A549 (cell line): ENCODE data around the gene C15orf39. TPM values are rescaled to one million over a fixed set of nuclear protein-coding genes. Genes with fewer than 3 reads are reported as not detected.

Experiments
- ATAC-seq, 2 experiments: fragments of 200-7000 bp in 1 of 2; fragments of >200 bp in 1 of 2; cut with Nextera tagmentation in 1 of 2; cut with Tn5 transposase in 1 of 2; 3 replicates each; pipeline versions ENCODE4 v1.8.0 to v1.9.1; 2018 to 2020; ENCODE audit warnings: mild to moderate bottlenecking in 1 of 2, moderate library complexity in 1 of 2
- CTCF ChIA-PET: fragments of 300-600 bp; sonication (Branson Sonifier 250); formaldehyde crosslinking; extraction: SDS; loops from one replicate; lab custom pipeline; 2021; ENCODE audit warnings: antibody characterized with exemption, inconsistent platforms; lab: Yijun Ruan, JAX
- POLR2A ChIA-PET: fragments of 350-600 bp; formaldehyde crosslinking; extraction: SDS; loops from one replicate; lab custom pipeline; 2021; ENCODE audit warnings: antibody characterized with exemption, inconsistent platforms; lab: Yijun Ruan, JAX
- DNase-seq, 2 experiments: peaks; one replicate each; pipeline versions ENCODE4 v3.0.0 to v3.0.0-alpha.2; 2011 to 2016; ENCODE audit warnings: low read depth in 1 of 2, low spot score in 1 of 2
- FAIRE-seq: peaks from 2 replicates; lab custom pipeline; 2011; peaks lifted over from hg19 to GRCh38; lab: Jason Lieb, UNC
- H3K27ac ChIP-seq, 2 experiments: fragments of >200 bp; sonication (Bioruptor Twin); formaldehyde crosslinking; 3 replicates each; pipeline ENCODE4 v1.5.1; 2016 to 2017
- H3K4me1 ChIP-seq: fragments of >200 bp; sonication (Bioruptor Twin); formaldehyde crosslinking; 3 replicates; pipeline ENCODE4 v1.6.1; 2016
- H3K4me2 ChIP-seq: fragments of >200 bp; sonication (Bioruptor Twin); formaldehyde crosslinking; 3 replicates; pipeline ENCODE4 v1.6.1; 2016
- H3K4me3 ChIP-seq: fragments of >200 bp; sonication (Bioruptor Twin); formaldehyde crosslinking; 3 replicates; pipeline ENCODE4 v1.5.1; 2016
- H3K9me3 ChIP-seq: fragments of >200 bp; sonication (Bioruptor Twin); formaldehyde crosslinking; 3 replicates; pipeline ENCODE4 v1.6.1; 2016
- BCL3 ChIP-seq: fragments of >200 bp; sonication (Bioruptor Twin); formaldehyde crosslinking; IDR thresholded peaks from 3 replicates; pipeline ENCODE4 v1.6.1; 2016
- CBX8 ChIP-seq: fragments of 200-600 bp; sonication (generic); IDR thresholded peaks from 2 replicates; pipeline ENCODE4 v1.6.1; 2016
- EHF ChIP-seq: fragments of 250-450 bp; sonication (Bioruptor Pico); IDR thresholded peaks from 2 replicates; pipeline ENCODE4 v1.5.0; 2020; ENCODE audit warnings: mild to moderate bottlenecking
- FOSL2 ChIP-seq, 2 experiments: fragments of 450-650 bp in 1 of 2; fragments of >200 bp in 1 of 2; sonication (Bioruptor Twin) in 1 of 2; formaldehyde crosslinking; IDR thresholded peaks; 2 replicates each; pipeline versions ENCODE4 v1.5.0 to v1.6.1; 2016 to 2020; ENCODE audit warnings: mild to moderate bottlenecking in 1 of 2, moderate library complexity in 1 of 2
- HES2 ChIP-seq: fragments of >200 bp; sonication (Bioruptor Twin); formaldehyde crosslinking; IDR thresholded peaks from 2 replicates; pipeline ENCODE4 v1.6.1; 2016
- HOXB13 ChIP-seq: fragments of 250-450 bp; sonication (Bioruptor Pico); IDR thresholded peaks from 2 replicates; pipeline ENCODE4 v1.5.0; 2020; ENCODE audit warnings: low read depth, mild to moderate bottlenecking, moderate library complexity
- JUNB ChIP-seq: fragments of >200 bp; sonication (Bioruptor Twin); formaldehyde crosslinking; IDR thresholded peaks from 2 replicates; pipeline ENCODE4 v1.6.1; 2016
- KDM1A ChIP-seq: fragments of 200-600 bp; sonication (generic); IDR thresholded peaks from 2 replicates; pipeline ENCODE4 v1.6.1; 2016; ENCODE audit warnings: low read depth, mild to moderate bottlenecking
- KDM5A ChIP-seq: fragments of 200-600 bp; sonication (generic); IDR thresholded peaks from 2 replicates; pipeline ENCODE4 v1.6.1; 2016; ENCODE audit warnings: antibody characterized with exemption, mild to moderate bottlenecking
- MAZ ChIP-seq: fragments of 150-350 bp; IDR thresholded peaks from 2 replicates; pipeline ENCODE4 v1.6.1; 2014; ENCODE audit warnings: antibody characterized with exemption, low read depth, low read length, borderline replicate concordance
- MYC ChIP-seq: IDR thresholded peaks from 2 replicates; pipeline ENCODE4 v1.6.1; 2012; ENCODE audit warnings: mild to moderate bottlenecking, inconsistent platforms, low read length, improper control_type of control experiment, borderline replicate concordance
- NPAS2 ChIP-seq: fragments of 250-450 bp; sonication (Bioruptor Pico); IDR thresholded peaks from 2 replicates; pipeline ENCODE4 v1.8.0; 2022; ENCODE audit warnings: mild to moderate bottlenecking, moderate library complexity, borderline replicate concordance
- RCOR1 ChIP-seq: fragments of 150-350 bp; IDR thresholded peaks from 2 replicates; pipeline ENCODE4 v1.6.1; 2014; ENCODE audit warnings: antibody characterized with exemption, low read length, low read depth
- SMC3 ChIP-seq: fragments of >200 bp; sonication (Bioruptor Twin); formaldehyde crosslinking; IDR thresholded peaks from 3 replicates; pipeline ENCODE4 v1.6.1; 2018; ENCODE audit warnings: inconsistent platforms
- SREBF2 ChIP-seq: fragments of 450-650 bp; IDR thresholded peaks from 2 replicates; pipeline ENCODE4 v1.6.1; 2014; ENCODE audit warnings: mild to moderate bottlenecking, moderate library complexity
- ZC3H11A ChIP-seq: fragments of 450-650 bp; IDR thresholded peaks from 2 replicates; pipeline ENCODE4 v1.6.1; 2014; ENCODE audit warnings: antibody characterized with exemption, mild to moderate bottlenecking
- ZFP36 ChIP-seq: fragments of 450-650 bp; IDR thresholded peaks from 2 replicates; pipeline ENCODE4 v1.6.1; 2014; ENCODE audit warnings: borderline replicate concordance; ENCODE audit not compliant: partially characterized antibody
- ZNF302 ChIP-seq: fragments of 250-450 bp; sonication (Bioruptor Pico); IDR thresholded peaks from 2 replicates; pipeline ENCODE4 v1.9.0; 2021; ENCODE audit warnings: inconsistent platforms, mild to moderate bottlenecking, moderate library complexity
- ZSCAN20 ChIP-seq: fragments of 250-450 bp; sonication (Bioruptor Pico); IDR thresholded peaks from 2 replicates; pipeline ENCODE4 v1.8.0; 2022; ENCODE audit warnings: mild to moderate bottlenecking, moderate library complexity
- WGBS: methylation state at CpG from one replicate; pipeline ENCODE4 v1.1.6; 2017; ENCODE audit errors: missing lambda C conversion rate; 5-methylcytosine and 5-hydroxymethylcytosine counted together
- polyA plus RNA-seq, 4 experiments: library from polyadenylated mRNA; depleted of rRNA in 3 of 4; stranded (reverse); fragments of >200 nt; fragmentation: RNase III in 1 of 4; extraction: RNeasy Plus Mini Kit Qiagen cat#74134 plus additional on column Dnase treatment in 1 of 4; gene quantifications; 2 replicates in 3 of 4; 3 replicates in 1 of 4; pipeline ENCODE4 v1.2.3, GENCODE V29; 2011 to 2017
- TF ChIP-seq, protein P1 (sequence below): fragments of >200 bp; sonication (Bioruptor Twin); formaldehyde crosslinking; IDR thresholded peaks from 3 replicates; pipeline ENCODE4 v1.5.1; 2016
- TF ChIP-seq, protein P2 (sequence below): fragments of 450-650 bp; IDR thresholded peaks from 2 replicates; pipeline ENCODE4 v1.6.1; 2014; ENCODE audit warnings: antibody characterized with exemption

The C15orf39 gene
- polyA plus RNA-seq, 2 of the 4 experiments (the other 2 are of a cell fraction), result 5.7 to 16.7 TPM

- Histone ChIP-seq H3K4me1 (no peaks in the 10 kb centered on the region), H3K4me3 (no peak overlapping the region), H3K4me2 (no peak overlapping the region), H3K27ac (no peak overlapping the region), H3K9me3 (no peaks in the 10 kb centered on the region)
- TF ChIP-seq SREBF2 (no peak), JUNB (no peak), HOXB13 (CRISPR knock-in tag) (no peak), ZFP36 (no peak), MYC (no peak), CBX8 (no peak), HES2 (no peak), EHF (CRISPR knock-in tag) (no peak), ZSCAN20 (CRISPR knock-in tag) (no peak), KDM1A (no peak), FOSL2 (IDR thresholded peaks at IDR 0.05) (no peak), FOSL2 (CRISPR knock-in tag; IDR thresholded peaks at IDR 0.05) (no peak), BCL3 (no peak), ZC3H11A (no peak)
- POLR2A ChIA-PET, result interaction anchor here (0.6 kb wide), 1 partner anchor 793 kb away, joined by 4 read pairs; no protein-coding TSS in a partner anchor
- FAIRE-seq (no peak), DNase-seq (no peak), ATAC-seq (no peak)
- 89% methylated on average over 5 of the region's 6 CpGs for WGBS
- CTCF ChIA-PET, result interaction anchor here (0.6 to 2.1 kb wide), 6 partner anchors 8 to 238 kb away, joined by 3 to 7 read pairs (median 4); no protein-coding TSS in a partner anchor
Measured at GRCh38 chr15:75188499-75188898, 13.2 kb upstream of the C15orf39 start.

DNA sequence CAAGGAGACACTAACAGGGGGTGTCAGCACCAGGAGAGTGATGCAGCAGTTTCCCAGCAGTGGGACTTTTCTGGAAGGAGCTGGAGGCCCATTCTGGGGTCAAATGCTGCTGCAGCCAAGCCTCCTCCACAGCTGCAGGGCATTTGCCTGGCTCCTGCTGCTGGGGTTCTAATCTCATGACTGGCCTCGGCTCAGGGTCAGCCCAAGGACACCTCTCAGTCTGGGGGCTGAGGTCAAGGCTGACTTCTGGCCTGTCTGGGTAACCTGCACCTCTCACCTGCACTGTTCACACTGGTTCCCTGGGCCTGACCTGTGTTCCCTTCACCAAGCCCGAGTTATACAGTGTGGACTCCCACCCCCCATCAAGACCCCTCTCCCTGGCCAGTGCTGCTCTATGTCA lies 10.4 kb upstream of the C15orf39 start:
- POLR2A ChIA-PET, result no interaction called here
- TF ChIP-seq HOXB13 (CRISPR knock-in tag) (no peak), KDM5A (no peak), SMC3 (no peak), RCOR1 (no peak), MAZ (no peak), ZNF302 (CRISPR knock-in tag) (no peak), JUNB (no peak), ZFP36 (no peak), NPAS2 (CRISPR knock-in tag) (no peak)
- TF ChIP-seq, protein P1, sequence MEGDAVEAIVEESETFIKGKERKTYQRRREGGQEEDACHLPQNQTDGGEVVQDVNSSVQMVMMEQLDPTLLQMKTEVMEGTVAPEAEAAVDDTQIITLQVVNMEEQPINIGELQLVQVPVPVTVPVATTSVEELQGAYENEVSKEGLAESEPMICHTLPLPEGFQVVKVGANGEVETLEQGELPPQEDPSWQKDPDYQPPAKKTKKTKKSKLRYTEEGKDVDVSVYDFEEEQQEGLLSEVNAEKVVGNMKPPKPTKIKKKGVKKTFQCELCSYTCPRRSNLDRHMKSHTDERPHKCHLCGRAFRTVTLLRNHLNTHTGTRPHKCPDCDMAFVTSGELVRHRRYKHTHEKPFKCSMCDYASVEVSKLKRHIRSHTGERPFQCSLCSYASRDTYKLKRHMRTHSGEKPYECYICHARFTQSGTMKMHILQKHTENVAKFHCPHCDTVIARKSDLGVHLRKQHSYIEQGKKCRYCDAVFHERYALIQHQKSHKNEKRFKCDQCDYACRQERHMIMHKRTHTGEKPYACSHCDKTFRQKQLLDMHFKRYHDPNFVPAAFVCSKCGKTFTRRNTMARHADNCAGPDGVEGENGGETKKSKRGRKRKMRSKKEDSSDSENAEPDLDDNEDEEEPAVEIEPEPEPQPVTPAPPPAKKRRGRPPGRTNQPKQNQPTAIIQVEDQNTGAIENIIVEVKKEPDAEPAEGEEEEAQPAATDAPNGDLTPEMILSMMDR, result no peak
- TF ChIP-seq, protein P2, sequence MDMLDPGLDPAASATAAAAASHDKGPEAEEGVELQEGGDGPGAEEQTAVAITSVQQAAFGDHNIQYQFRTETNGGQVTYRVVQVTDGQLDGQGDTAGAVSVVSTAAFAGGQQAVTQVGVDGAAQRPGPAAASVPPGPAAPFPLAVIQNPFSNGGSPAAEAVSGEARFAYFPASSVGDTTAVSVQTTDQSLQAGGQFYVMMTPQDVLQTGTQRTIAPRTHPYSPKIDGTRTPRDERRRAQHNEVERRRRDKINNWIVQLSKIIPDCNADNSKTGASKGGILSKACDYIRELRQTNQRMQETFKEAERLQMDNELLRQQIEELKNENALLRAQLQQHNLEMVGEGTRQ, result no peak
- TF ChIP-seq, all 56 proteins: peak for 0
- CTCF ChIA-PET, result interaction anchor here (0.7 to 7.0 kb wide), 6 partner anchors 10 to 161 kb away, joined by 3 to 43 read pairs (median 5); partner anchors contain the start of gene C15orf39
- DNase-seq (no peak), ATAC-seq (no peak), FAIRE-seq (no peak)
- 68% methylated on average over 2 of the region's 2 CpGs for WGBS
- Histone ChIP-seq H3K4me3 (no peak overlapping the region), H3K9me3 (no peaks in the 10 kb centered on the region), H3K4me1 (no peaks in the 10 kb centered on the region), H3K27ac (no peak overlapping the region), H3K4me2 (no peak overlapping the region)
